Fibroblast of villous mesenchyme (primary cell): ENCODE data around the gene ARL2BP. TPM values are rescaled to one million over a fixed set of nuclear protein-coding genes. Genes with fewer than 3 reads are reported as not detected.
"Not testable (repeated sequence)": the region's sequence is repeated elsewhere in the genome, so short reads cannot be mapped to it uniquely, and the experiment has no call there.

Experiments
- DNase-seq: peaks from one replicate; pipeline ENCODE4 v3.0.0-alpha.2; 2010; ENCODE audit warnings: low read depth
- H3K4me3 ChIP-seq: 2 replicates; pipeline ENCODE4 v1.5.1; 2011; ENCODE audit warnings: low read depth, mild to moderate bottlenecking, low read length
- total RNA-seq: library from RNA; depleted of rRNA; stranded (reverse); fragments of >200 nt; gene quantifications from 2 replicates; pipeline ENCODE4 v1.2.3, GENCODE V29; 2012
- TF ChIP-seq, protein P1 (sequence below): IDR thresholded peaks from 2 replicates; pipeline ENCODE4 v1.5.1; 2012; ENCODE audit warnings: low read depth, mild to moderate bottlenecking, low read length; ENCODE audit not compliant: insufficient read depth

The ARL2BP gene
- total RNA-seq, 1 donor, result 134 TPM

DNA sequence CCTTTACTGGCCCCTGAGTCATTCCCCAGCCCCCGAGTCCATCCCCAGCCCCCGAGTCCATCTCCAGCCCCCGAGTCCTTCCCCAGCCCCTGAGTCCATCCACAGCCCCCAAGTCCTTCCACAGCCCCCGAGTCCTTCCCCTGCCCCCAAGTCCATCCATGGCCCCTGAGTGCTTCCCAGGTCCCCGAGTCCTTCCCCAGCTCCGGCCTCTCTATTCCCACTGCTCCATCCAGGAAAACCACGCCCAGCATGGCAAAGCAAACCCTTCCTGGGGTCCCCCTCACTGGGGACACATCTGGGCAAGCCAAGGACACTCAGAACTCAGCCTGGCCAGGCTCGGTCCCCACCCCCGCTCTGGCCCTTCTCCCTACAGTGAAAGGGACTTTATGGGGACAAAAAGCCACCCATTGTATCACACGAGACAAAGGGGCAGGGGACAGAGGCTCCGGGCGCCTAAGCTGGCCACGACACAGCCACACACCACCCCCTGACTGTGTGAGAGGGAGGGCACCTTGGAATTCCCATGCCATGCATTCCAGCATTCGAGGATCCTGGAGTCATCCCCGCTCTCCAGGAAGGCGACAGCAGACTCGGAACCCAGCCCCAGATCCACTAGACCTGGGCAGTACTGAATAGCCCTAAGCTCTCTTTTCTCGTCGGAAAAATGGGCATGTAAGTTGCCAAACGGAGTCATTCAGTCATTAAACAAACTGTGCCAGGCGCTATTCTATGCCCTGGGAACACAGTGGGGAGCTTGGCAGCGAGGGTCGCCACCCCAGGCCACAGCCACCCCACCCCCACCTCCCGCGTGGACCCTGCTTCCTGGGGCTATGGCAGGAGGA is 25.4 kb downstream of the ARL2BP start:
- H3K4me3 ChIP-seq, result no peak overlapping the region
- DNase-seq, result no peak
- TF ChIP-seq, protein P1, sequence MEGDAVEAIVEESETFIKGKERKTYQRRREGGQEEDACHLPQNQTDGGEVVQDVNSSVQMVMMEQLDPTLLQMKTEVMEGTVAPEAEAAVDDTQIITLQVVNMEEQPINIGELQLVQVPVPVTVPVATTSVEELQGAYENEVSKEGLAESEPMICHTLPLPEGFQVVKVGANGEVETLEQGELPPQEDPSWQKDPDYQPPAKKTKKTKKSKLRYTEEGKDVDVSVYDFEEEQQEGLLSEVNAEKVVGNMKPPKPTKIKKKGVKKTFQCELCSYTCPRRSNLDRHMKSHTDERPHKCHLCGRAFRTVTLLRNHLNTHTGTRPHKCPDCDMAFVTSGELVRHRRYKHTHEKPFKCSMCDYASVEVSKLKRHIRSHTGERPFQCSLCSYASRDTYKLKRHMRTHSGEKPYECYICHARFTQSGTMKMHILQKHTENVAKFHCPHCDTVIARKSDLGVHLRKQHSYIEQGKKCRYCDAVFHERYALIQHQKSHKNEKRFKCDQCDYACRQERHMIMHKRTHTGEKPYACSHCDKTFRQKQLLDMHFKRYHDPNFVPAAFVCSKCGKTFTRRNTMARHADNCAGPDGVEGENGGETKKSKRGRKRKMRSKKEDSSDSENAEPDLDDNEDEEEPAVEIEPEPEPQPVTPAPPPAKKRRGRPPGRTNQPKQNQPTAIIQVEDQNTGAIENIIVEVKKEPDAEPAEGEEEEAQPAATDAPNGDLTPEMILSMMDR, result no peak

DNA sequence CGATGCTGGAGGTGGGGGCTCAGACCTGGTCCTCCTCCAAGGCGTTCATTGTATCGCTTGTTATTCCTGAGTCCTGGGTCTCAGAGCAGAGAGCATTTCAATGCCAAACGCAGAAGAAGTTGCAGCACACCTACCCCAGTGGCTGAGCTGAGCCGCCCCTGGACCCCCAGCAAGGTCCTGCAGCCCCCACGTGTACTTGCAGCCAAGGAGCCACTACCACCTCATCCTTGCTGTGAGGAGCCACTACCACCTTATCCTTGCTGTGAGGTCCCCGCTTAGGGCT is 25.9 kb downstream of the ARL2BP start:
- no peak for DNase-seq
- no peak overlapping the region for H3K4me3 ChIP-seq
- TF ChIP-seq, protein P1, result no peak

DNA sequence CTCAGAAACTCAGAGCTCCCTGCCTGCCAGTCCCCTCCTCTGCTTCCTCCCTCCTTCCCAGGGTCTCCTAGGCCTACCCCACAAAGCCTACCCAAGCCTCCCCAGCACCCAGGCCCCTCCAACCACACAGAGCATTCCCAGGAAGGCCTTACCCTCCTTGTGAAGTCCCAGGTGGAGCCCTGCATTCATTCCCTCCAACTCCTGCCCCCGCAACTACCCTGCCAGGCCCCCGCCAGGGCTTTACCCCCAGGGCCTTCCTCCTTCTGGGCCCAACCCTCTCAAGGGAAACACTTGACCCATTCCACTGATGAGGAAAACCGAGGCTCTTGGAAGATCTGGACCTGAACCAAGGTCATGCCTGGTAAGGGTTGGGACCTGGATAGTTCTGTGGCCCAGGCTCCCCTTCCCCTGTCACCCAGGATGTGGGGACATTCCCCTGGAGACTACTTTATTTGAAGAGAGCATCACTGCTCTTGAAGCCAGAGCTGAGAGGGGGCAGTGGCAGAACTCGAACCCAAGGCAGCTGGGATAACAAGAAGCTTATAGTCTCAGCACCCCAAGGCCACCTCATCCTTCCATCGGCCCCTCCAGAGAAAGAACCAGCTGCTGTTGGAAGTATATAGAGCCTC is 26.9 kb downstream of the ARL2BP start:
- TF ChIP-seq, protein P1, result no peak
- DNase-seq, result no peak
- no peak overlapping the region for H3K4me3 ChIP-seq

DNA sequence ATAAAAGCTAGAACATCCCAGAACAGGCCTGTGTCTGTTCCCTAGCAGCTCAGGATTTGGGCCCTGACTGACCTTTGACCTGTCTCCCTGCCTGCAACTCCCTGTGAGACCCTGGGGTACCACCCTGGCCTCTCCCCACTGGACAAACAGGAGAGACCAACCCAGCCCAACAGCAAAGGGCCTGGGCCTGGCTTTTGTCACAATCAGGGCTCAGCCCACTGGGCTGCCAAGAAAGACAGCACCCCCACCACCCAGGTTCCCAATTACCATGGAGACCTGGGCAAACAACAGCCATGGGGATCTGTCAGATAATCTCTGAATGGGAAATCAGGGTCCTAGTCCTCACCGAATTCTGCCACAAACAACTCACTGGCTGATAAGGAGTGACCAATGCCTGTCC is 28.3 kb downstream of the ARL2BP start:
- TF ChIP-seq, protein P1, result no peak
- H3K4me3 ChIP-seq, result no peak overlapping the region
- no peak for DNase-seq

DNA sequence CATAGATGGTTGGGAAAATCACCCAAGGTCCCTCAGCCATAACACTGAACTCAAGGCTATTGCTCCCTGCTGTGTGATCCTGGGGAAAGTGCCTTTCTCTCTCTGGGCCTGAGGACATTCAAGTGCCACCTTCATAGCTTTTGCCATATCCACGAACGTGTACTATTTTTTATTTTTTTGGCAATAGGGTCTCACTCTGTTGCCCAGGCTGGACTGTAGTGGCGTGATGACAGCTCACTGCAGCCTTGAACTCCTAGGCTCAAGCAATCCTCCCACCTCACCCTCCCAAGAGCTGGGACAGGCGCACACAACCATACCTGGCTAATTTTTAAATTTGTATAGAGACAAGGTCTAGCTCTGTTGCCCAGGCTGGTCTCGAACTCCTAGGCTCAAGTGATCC is 28.8 kb downstream of the ARL2BP start:
- H3K4me3 ChIP-seq, result no peak overlapping the region
- TF ChIP-seq, protein P1, result no peak
- no peak for DNase-seq

DNA sequence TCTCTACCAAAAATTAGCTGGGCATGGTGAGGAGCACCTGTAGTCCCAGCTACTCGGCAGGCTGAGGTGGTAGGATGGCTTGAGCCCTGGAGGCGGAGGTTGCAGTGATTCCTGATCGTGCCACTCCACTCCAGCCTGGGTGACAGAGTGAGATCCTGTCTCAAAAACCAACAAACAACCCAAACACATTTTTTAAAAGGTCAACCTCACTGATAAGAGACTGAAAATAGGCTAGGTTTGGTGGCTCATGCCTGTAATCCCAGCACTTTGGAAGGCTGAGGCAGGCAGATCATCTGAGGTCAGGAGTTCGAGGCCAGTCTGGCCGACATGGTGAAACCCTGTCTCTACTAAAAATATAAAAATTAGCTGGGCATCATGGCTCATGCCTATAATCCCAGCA is 30.9 kb downstream of the ARL2BP start:
- DNase-seq, H3K4me3 ChIP-seq: not testable (repeated sequence)

DNA sequence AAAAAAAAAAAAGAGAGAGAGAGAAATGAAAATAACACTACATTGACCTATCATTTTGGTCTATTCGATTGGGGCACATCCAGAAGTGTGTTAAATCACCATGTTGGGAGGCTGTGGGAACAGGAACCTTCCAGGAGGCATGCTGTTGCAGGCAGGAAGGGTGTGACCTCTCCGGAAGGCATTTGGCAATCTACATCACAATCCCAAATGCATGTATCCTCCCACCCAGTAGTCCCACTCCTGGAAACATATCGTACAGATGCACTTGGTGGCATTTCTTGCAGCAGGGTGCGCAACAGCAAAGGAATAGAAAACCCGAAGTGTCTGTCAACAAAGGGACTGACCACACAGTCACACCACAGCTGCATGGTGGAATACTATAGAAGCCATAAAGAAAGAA is 31.5 kb downstream of the ARL2BP start:
- DNase-seq, result peak; percentile 51
- TF ChIP-seq, protein P1, result no peak
- no peak overlapping the region for H3K4me3 ChIP-seq
